ENCODE measurements around the gene POP7.
"Not testable (repeated sequence)": the region's sequence is repeated elsewhere in the genome, so short reads cannot be mapped to it uniquely, and the experiment has no call there.

Gene POP7

DNA sequence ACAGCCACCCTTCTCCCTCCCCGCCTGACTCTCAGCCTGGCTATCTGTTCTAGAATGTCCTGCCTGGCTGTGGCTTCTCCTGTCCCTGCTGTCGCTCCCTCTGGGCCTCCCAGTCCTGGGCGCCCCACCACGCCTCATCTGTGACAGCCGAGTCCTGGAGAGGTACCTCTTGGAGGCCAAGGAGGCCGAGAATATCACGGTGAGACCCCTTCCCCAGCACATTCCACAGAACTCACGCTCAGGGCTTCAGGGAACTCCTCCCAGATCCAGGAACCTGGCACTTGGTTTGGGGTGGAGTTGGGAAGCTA, 15.5 kb downstream of the POP7 start:
- in situ Hi-C loops (cut with MboI; ENCODE audit: low sequenced_read_pairs) = no loop called here

DNA sequence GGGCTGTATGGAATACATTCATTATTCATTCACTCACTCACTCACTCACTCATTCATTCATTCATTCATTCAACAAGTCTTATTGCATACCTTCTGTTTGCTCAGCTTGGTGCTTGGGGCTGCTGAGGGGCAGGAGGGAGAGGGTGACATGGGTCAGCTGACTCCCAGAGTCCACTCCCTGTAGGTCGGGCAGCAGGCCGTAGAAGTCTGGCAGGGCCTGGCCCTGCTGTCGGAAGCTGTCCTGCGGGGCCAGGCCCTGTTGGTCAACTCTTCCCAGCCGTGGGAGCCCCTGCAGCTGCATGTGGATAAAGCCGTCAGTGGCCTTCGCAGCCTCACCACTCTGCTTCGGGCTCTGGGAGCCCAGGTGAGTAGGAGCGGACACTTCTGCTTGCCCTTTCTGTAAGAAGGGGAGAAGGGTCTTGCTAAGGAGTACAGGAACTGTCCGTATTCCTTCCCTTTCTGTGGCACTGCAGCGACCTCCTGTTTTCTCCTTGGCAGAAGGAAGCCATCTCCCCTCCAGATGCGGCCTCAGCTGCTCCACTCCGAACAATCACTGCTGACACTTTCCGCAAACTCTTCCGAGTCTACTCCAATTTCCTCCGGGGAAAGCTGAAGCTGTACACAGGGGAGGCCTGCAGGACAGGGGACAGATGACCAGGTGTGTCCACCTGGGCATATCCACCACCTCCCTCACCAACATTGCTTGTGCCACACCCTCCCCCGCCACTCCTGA, 16.7 kb downstream of the POP7 start:
- in situ Hi-C loops (cut with MboI; ENCODE audit: low sequenced_read_pairs) = no loop called here

DNA sequence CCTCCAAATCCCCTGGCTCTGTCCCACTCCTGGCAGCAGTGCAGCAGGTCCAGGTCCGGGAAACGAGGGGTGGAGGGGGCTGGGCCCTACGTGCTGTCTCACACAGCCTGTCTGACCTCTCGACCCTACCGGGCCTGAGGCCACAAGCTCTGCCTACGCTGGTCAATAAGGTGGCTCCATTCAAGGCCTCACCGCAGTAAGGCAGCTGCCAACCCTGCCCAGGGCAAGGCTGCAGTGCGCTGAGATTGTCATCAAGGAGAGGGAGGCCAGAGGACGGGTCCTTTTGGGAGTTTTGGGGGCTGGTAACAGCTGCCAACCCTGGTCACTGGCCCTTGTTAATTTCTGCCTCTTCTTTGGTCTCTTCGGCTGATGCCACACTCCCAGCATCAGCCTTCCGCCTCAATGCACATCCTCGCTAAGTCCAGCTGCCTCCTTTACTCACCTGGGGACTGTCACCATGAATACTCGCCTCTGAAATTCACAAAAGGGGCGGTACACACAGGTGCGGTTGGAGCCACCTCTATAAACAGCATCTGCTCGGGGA, 17.9 kb downstream of the POP7 start:
- in situ Hi-C loops (cut with MboI; ENCODE audit: low sequenced_read_pairs) = no loop called here

DNA sequence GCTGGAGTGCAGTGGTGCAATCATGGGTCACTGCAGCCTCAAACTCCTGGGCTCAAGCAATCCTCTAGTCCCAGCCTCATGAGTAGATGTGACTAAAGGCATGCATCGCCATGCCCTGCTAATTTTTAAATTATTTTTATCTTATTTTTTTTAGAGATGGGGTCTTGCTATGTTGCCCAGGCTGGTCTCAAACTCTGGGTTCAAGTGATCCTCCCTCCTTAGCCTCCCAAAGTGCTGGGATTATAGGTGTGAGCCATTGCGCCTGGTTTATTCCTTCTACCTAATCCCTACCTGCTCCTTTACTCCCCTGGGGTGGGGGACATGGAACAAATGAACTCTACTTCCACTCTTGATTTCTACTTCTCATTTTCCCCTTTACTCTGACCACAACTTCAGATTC, 18.4 kb downstream of the POP7 start:
- in situ Hi-C loops (cut with MboI; ENCODE audit: low sequenced_read_pairs) = not testable (repeated sequence)

DNA sequence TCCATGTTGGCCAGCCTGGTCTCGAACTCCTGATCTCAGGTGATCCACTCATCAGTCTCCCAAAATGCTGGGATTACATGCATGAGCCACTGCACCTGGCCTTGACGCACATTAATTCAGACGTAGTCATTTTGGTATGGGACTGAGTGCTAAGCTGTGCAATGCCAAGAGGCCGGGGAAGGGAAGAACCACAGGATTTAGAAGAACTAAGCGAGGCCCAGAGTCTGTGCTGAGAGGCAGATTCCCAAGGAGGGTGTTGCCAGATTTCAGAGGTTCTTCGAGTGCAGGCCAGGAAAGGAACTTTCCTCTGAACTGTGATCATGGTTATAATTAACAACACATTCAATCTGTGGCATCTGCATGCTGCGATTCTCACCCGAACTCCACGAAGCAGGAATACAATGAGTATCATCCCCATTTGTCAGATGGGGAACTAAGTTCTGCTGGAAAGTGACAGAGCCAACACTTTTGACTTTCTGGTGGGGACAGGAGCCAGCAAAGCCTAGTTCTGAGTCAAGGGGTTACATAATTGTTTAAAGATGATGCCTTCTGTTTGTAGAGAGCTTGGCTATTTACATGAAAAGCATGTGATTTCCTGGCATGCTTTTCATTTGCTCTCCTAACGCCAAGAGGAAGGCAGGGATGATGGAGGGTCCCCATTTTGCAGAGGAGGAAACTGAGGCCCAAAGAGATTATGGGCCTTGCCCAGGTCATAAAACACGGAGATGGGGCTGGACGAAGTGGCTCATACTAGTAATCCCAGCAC, 21.3 kb downstream of the POP7 start:
- in situ Hi-C loops (cut with MboI; ENCODE audit: low sequenced_read_pairs) = no loop called here

DNA sequence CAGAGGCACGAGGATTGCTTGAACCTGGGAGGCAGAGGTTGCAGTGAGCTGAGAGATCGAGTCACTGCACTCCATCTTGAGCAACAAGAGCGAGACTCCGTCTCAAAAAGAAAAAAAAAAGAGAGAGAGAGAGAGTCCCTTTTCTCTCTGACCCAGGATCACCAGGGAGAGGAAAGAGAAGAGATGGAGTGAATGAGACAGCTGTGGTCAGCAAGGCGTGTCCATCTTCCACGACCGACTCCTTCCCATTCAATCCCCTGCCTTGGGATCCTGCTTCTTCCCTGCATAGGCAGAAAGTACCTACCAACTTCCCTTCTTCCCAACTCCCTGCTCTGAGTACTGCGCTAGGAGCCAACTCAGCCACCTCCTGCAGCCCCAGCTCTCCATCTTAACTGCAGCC, 22.3 kb downstream of the POP7 start:
- in situ Hi-C loops (cut with MboI; ENCODE audit: low sequenced_read_pairs) = no loop called here

DNA sequence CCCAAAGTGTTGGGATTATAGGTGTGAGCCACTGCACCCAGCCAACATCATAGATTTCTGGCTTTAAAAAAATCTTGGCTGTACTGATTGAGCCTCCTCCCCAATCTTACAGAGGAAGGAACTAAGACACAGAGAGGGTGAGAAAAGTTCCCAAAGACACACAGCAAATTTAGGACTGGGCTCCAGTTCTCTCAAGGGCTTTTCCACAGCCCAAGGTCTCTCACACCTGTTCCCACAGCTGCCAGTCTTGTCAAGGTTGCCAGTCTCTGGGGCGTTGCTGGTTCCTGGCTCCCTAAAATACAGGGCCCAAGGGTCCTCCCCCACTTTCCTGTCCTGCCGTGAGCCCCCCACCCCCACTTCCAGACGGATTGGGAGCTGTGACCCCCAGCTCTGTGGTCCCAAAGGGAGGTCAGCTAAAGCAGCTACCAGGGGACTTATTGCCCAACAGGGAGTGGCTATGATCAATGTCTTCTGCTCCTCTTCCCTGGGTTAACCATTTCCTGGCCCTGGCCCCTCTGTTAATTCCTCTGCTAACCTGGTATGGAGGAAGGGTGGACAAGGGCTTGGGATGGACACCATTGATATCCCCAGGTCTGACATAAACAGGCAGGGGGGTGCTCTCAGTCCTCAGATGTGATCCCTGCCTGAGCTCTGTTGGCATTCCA, 24.3 kb downstream of the POP7 start:
- in situ Hi-C loops (cut with MboI; ENCODE audit: low sequenced_read_pairs) = no loop called here

DNA sequence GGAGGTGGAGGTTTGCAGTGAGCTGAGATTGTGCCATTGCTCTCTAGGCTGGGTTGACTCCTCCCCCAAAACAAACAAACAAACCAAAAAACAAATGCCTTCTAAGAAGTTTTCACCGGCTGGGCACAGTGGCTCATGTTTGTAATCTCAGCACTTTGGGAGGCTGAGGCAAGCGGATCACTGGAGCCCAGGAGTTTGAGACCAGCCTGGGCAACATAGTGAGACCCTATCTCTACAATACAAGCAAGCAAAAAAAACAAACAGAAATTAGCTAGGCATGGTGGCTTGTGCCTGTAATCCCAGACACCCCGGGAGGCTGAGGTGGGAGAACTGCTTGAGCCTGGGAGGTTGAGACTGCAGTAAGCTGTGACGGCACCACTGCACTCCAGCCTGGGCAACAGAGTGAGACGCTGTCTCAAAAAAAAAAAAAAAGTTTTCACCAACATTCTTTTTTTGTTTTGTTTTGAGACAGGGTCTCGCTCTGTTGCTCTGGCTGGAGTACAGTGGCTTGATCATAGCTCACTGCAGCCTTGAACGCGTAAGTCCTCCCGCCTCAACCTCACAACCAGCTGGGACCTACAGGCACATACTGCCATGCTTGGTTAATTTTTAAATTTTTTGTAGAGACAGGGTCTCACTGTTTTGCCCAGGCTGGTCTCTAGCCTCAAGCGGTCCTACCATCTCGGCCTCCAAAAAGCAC, 26.2 kb downstream of the POP7 start:
- in situ Hi-C loops (cut with MboI; ENCODE audit: low sequenced_read_pairs) = no loop called here

DNA sequence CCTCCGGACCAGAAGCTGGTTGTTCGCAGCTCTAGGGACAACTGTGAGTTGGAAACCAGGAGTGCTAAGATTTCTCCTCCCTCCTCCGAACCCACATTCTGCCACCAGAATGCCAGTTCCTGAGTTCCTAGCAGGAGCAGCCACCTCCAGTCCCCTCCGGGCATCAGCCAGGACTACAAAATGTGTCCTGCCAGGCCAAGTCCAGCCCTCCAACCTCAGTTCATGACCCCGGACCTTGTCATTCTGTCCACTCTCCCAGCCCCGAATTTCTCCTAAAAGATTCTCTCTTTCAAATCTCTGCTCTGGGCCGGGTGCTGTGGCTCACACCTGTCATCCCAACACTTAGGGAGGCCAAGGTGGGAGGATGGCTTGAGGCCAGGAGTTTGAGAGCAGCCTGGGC, 29.8 kb downstream of the POP7 start:
- in situ Hi-C loops (cut with MboI; ENCODE audit: low sequenced_read_pairs) = no loop called here

DNA sequence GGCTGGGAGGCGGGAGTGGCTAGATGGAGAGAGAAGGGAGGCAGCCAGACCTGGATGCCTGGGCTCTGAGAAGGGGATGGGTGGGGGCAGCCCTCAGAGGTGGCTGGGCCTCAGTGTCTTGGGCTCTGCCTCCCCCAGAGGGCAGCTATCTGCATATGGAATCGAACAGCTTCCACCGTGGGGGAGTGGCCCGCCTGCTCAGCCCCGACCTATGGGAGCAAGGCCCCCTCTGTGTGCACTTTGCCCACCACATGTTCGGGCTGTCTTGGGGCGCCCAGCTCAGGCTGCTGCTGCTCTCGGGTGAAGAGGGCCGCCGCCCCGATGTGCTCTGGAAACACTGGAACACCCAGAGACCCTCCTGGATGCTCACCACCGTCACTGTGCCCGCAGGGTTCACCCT, 30.8 kb downstream of the POP7 start:
- in situ Hi-C loops (cut with MboI; ENCODE audit: low sequenced_read_pairs) = no loop called here

DNA sequence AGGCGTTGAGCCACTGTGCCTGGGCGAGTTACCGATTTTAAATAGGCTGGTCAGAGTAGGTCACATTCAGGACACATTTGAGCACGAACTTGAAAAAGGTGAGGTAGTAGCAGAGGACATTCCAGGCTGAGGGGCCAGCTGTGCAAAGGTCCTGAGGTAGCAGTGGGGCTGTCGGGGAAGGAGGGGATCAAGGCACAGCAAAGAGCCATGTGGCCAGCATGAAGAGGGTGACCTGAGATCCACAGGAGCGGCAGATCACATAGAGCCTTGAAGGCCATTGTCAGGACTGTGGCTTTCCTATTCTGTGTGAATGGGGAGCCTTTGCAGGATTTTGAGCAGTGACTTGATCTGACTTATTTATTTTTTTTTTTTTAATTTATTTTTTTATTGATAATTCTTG, 34.0 kb downstream of the POP7 start:
- in situ Hi-C loops (cut with MboI; ENCODE audit: low sequenced_read_pairs) = no loop called here

DNA sequence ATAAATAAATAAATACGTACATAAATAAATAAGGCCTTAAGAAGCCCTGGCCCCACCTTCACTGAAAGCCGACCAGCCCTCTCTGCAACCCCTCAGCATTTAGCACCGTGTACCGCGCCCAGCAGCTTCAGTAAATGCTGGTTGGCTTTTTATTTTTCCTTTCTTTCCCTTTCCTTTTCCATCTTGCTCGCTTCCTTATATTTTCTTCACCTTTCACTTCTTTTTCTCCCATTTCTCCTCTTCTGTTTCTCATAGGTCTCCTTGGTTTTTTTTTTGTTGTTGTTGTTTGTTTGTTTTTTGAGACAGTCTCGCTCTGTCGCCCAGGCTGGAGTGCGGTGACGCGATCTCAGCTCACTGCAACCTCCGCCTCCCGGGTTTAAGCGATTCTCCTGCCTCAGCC, 38.7 kb downstream of the POP7 start:
- in situ Hi-C loops (cut with MboI; ENCODE audit: low sequenced_read_pairs) = no loop called here

DNA sequence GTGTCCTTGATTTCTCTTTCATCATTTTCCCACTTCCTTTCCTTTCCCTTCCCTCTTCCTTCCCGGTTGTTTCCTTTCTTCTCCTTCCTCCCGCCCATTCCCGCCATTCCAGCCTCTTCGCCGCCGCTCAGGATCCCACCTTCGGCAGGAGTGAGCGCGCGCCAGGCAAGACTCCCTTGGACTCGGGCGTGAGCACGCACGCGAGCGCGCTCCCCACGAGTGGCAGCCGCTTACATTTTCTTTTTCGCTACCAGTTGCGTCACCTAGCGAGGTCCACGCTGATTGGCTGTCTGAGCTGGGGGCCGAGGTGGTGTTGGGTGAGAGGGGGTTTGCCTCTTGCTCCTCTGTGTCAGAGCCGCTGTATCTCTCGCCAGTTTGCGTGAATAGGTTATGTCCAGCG, 39.3 kb downstream of the POP7 start:
- in situ Hi-C loops (cut with MboI; ENCODE audit: low sequenced_read_pairs) = no loop called here

DNA sequence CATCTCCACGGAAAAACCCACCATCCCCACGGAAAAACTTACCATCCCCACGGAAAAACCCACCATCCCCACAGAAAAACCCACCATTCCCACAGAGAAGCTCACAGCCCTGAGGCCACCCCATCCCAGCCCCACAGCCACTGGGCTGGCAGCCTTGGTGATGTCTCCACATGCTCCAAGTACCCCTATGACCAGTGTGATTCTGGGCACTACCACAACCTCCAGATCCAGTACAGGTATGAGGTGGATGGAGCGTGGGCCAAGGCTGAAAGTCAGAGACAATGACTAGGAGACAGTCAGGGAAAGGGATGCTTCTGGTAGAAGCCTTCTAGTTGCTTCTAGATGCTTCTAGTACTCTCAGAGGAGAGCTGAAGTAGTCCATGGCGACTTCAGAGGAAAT, 47.1 kb downstream of the POP7 start:
- in situ Hi-C loops (cut with MboI; ENCODE audit: low sequenced_read_pairs) = no loop called here

DNA sequence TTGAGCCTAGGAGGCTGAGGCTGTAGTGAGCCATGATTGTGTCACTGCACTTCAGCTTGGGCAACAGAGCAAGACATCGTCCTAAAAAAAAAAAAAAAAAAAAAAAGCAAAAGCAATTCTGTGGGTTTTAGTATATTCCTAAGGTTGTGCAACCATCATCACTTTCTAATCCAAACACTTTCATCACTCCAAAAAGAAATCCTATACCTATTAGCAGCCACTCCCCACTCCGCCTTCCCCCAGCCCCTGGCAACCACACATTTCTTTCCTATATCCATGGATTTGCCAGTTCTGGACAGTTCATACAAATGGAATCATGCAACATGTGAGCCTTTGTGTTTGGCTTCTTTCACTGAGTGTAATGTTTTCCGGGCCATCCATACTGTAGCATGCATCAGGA, 47.8 kb downstream of the POP7 start:
- in situ Hi-C loops (cut with MboI; ENCODE audit: low sequenced_read_pairs) = no loop called here
